Natural killer cell (primary cell): ENCODE data around the gene PHKB. TPM values are rescaled to one million over a fixed set of nuclear protein-coding genes. Genes with fewer than 3 reads are reported as not detected.
"Not testable (repeated sequence)": the region's sequence is repeated elsewhere in the genome, so short reads cannot be mapped to it uniquely, and the experiment has no call there.

Source experiments
- ATAC-seq, 3 donors: fragments of 150-1000 bp in 2 of 3; fragments of 200-7000 bp in 1 of 3; cut with Tn5 transposase; 1 replicate in 1 of 3; 2 replicates in 2 of 3; pipeline ENCODE4 v1.10.0; 2021; ENCODE audit warnings: mild to moderate bottlenecking in 2 of 3, moderate library complexity in 2 of 3
- DNase-seq, 2 donors: peaks; one replicate each; pipeline versions ENCODE4 v3.0.0 to v3.0.0-alpha.2; 2013 to 2021; ENCODE audit warnings: mixed read lengths in 1 of 2
- H3K27ac ChIP-seq: one replicate; pipeline ENCODE4 v1.5.1; 2013; ENCODE audit warnings: mild to moderate bottlenecking, low read length
- H3K27me3 ChIP-seq: one replicate; pipeline ENCODE4 v1.6.1; 2013; ENCODE audit warnings: low read length; ENCODE audit not compliant: control insufficient read depth, insufficient read depth
- H3K36me3 ChIP-seq: one replicate; pipeline ENCODE4 v1.6.1; 2013; ENCODE audit warnings: low read length; ENCODE audit not compliant: control insufficient read depth, insufficient read depth
- H3K4me1 ChIP-seq: one replicate; pipeline ENCODE4 v1.6.1; 2013; ENCODE audit warnings: low read length; ENCODE audit not compliant: control insufficient read depth, insufficient read depth
- H3K4me3 ChIP-seq: one replicate; pipeline ENCODE4 v1.5.1; 2013; ENCODE audit warnings: low read length
- H3K9me3 ChIP-seq: one replicate; pipeline ENCODE4 v1.6.1; 2013; ENCODE audit warnings: low read length; ENCODE audit not compliant: control insufficient read depth, insufficient read depth
- H3K27ac Mint-ChIP-seq, 2 donors: one replicate each; pipeline ENCODE4 v1.8.0; 2022; ENCODE audit warnings: mild to moderate bottlenecking in 2 of 2, mixed read lengths in 2 of 2, moderate library complexity in 1 of 2
- H3K27me3 Mint-ChIP-seq, 2 donors: one replicate each; pipeline ENCODE4 v1.8.0; 2022; ENCODE audit warnings: low read depth in 2 of 2, mixed read lengths in 2 of 2
- H3K36me3 Mint-ChIP-seq: one replicate; pipeline ENCODE4 v1.8.0; 2022; ENCODE audit warnings: mixed read lengths
- H3K4me1 Mint-ChIP-seq, 2 donors: one replicate each; pipeline ENCODE4 v1.8.0; 2022; ENCODE audit warnings: mixed read lengths in 2 of 2
- H3K4me3 Mint-ChIP-seq: one replicate; pipeline ENCODE4 v1.8.0; 2022; ENCODE audit warnings: mild to moderate bottlenecking, moderate library complexity, mixed read lengths
- H3K9me3 Mint-ChIP-seq, 2 donors: one replicate each; pipeline ENCODE4 v1.8.0; 2022; ENCODE audit warnings: mixed read lengths in 2 of 2
- WGBS: methylation state at CpG from one replicate; pipeline ENCODE4 v1.1.7; 2013; ENCODE audit warnings: missing lambda C conversion rate; ENCODE audit not compliant: insufficient coverage; 5-methylcytosine and 5-hydroxymethylcytosine counted together
- intact Hi-C: fragments of 100-400 bp; cut with micrococcal nuclease; formaldehyde crosslinking; loops from one replicate; pipeline ENCODE4 v1.14.2; 2022
- total RNA-seq, 4 donors: library from RNA; stranded (reverse); fragments of 120-200 nt in 1 of 4; gene quantifications; one replicate each; pipeline versions ENCODE4 v1.2.3 to v1.2.4, GENCODE V29; 2013 to 2022
- TF ChIP-seq, protein P1 (sequence below): fragments of 200-600 bp; IDR thresholded peaks from one replicate; pipeline ENCODE4 v1.8.0; 2022; ENCODE audit warnings: antibody characterized with exemption

PHKB gene
- total RNA-seq, 3 donors from 2014 or later (not counting 1 experiment from before 2014, with no cell fraction given), result 54.4 to 64.0 (median 58.5) TPM

GRCh38 chr16:47424846-47425245 lies 36.3 kb upstream of the PHKB start:
- H3K4me3 ChIP-seq, result no peak overlapping the region
- H3K27me3 Mint-ChIP-seq, result no peaks in the 10 kb centered on the region
- no peaks in the 10 kb centered on the region for H3K27me3 ChIP-seq
- no peak overlapping the region for H3K27ac ChIP-seq
- WGBS, result 98% methylated on average over 13 of the region's 13 CpGs
- H3K9me3 Mint-ChIP-seq, result no peaks in the 10 kb centered on the region
- H3K4me3 Mint-ChIP-seq, result no peak overlapping the region
- DNase-seq, result no peak
- intact Hi-C loops, result no loop called here
- no peaks in the 10 kb centered on the region for H3K4me1 ChIP-seq
- no peak overlapping the region for H3K27ac Mint-ChIP-seq
- no peak for ATAC-seq
- H3K4me1 Mint-ChIP-seq, result no peaks in the 10 kb centered on the region
- peaks cover 7% of the 10 kb centered on the region for H3K36me3 Mint-ChIP-seq
- H3K9me3 ChIP-seq, result no peaks in the 10 kb centered on the region
- TF ChIP-seq, protein P1, sequence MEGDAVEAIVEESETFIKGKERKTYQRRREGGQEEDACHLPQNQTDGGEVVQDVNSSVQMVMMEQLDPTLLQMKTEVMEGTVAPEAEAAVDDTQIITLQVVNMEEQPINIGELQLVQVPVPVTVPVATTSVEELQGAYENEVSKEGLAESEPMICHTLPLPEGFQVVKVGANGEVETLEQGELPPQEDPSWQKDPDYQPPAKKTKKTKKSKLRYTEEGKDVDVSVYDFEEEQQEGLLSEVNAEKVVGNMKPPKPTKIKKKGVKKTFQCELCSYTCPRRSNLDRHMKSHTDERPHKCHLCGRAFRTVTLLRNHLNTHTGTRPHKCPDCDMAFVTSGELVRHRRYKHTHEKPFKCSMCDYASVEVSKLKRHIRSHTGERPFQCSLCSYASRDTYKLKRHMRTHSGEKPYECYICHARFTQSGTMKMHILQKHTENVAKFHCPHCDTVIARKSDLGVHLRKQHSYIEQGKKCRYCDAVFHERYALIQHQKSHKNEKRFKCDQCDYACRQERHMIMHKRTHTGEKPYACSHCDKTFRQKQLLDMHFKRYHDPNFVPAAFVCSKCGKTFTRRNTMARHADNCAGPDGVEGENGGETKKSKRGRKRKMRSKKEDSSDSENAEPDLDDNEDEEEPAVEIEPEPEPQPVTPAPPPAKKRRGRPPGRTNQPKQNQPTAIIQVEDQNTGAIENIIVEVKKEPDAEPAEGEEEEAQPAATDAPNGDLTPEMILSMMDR, result no peak
- peaks cover 28% of the 10 kb centered on the region for H3K36me3 ChIP-seq

- Mint-ChIP-seq H3K4me1 (peaks cover 2 to 3% of the 10 kb centered on the region in 2 donors), H3K27ac (no peak overlapping the region), H3K36me3 (peaks cover 7% of the 10 kb centered on the region), H3K9me3 (no peaks in the 10 kb centered on the region), H3K27me3 (no peaks in the 10 kb centered on the region), H3K4me3 (no peak overlapping the region)
- TF ChIP-seq, protein P1, result no peak
- Histone ChIP-seq H3K27ac (no peak overlapping the region), H3K9me3 (no peaks in the 10 kb centered on the region), H3K27me3 (no peaks in the 10 kb centered on the region), H3K36me3 (peaks cover 28% of the 10 kb centered on the region), H3K4me1 (no peaks in the 10 kb centered on the region), H3K4me3 (no peak overlapping the region)
- DNase-seq (no peak), ATAC-seq (no peak)
- WGBS, result 96% methylated on average over 1 of the region's 1 CpG
- intact Hi-C loops, result no loop called here
Measured at GRCh38 chr16:47426806-47427205, 34.3 kb upstream of the PHKB start.

- Mint-ChIP-seq H3K9me3 (no peaks in the 10 kb centered on the region), H3K4me3 (no peak overlapping the region), H3K4me1 (peaks cover 15 to 20% of the 10 kb centered on the region in 2 donors), H3K27me3 (no peaks in the 10 kb centered on the region), H3K36me3 (no peaks in the 10 kb centered on the region), H3K27ac (no peak overlapping the region)
- Histone ChIP-seq H3K27me3 (no peaks in the 10 kb centered on the region), H3K36me3 (peaks cover 12% of the 10 kb centered on the region), H3K27ac (no peak overlapping the region), H3K4me1 (no peaks in the 10 kb centered on the region), H3K4me3 (no peak overlapping the region), H3K9me3 (no peaks in the 10 kb centered on the region)
- intact Hi-C loops, result no loop called here
- ATAC-seq (no peak), DNase-seq (no peak)
- 81% methylated on average over 3 of the region's 3 CpGs for WGBS
- TF ChIP-seq, protein P1, result no peak
Measured at GRCh38 chr16:47431960-47432359, 29.2 kb upstream of the PHKB start.

DNA sequence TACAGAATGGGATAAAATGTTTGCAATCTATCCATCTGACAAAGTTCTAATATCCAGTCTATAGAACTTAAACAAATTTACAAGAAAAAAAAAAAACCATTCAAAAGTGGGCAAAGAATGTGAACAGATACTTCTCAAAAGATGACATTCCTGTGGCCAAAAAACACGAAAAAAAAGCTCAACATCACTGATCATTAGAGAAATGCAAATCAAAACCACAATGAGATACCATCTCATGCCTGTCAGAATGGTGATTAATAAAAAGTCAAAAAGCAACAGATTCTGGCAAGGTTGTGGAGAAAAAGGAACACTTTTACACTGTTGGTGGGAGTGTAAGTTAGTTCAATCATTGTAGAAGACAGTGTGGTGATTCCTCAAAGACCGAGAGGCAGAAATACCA lies 26.9 kb upstream of the PHKB start:
- H3K36me3 Mint-ChIP-seq, intact Hi-C loops, H3K27me3 ChIP-seq, H3K36me3 ChIP-seq, ATAC-seq, DNase-seq, H3K27me3 Mint-ChIP-seq, H3K9me3 Mint-ChIP-seq, H3K27ac ChIP-seq, H3K9me3 ChIP-seq, H3K4me1 ChIP-seq, H3K27ac Mint-ChIP-seq, H3K4me3 Mint-ChIP-seq, H3K4me3 ChIP-seq: not testable (repeated sequence)
- H3K4me1 Mint-ChIP-seq, result peaks cover 20 to 23% of the 10 kb centered on the region in 2 donors
- WGBS, result 67% methylated on average over 2 of the region's 2 CpGs

DNA sequence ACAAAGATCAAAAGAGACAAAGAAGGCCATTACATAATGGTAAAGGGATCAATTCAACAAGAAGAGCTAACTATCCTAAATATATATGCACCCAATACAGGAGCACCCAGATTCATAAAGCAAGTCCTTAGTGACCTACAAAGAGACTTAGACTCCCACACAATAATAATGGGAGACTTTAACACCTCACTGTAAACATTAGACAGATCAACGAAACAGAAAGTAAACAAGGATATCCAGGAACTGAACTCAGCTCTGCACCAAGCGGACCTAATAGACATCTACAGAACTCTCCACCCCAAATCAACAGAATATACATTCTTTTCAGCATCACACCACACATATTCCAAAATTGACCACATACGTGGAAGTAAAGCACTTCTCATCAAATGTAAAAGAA lies 21.1 kb upstream of the PHKB start:
- intact Hi-C loops, H3K9me3 Mint-ChIP-seq, H3K27me3 ChIP-seq, H3K4me1 ChIP-seq, H3K9me3 ChIP-seq, H3K27me3 Mint-ChIP-seq, H3K4me3 Mint-ChIP-seq, H3K27ac ChIP-seq, ATAC-seq, H3K27ac Mint-ChIP-seq, H3K36me3 ChIP-seq, H3K4me3 ChIP-seq, DNase-seq, H3K36me3 Mint-ChIP-seq: not testable (repeated sequence)
- H3K4me1 Mint-ChIP-seq, result peaks cover 6 to 31% of the 10 kb centered on the region in 2 donors
- WGBS, result 78% methylated on average over 3 of the region's 3 CpGs

- not testable (repeated sequence) for H3K4me1 ChIP-seq, H3K36me3 Mint-ChIP-seq, ATAC-seq
Measured at GRCh38 chr16:47442884-47443283, 18.2 kb upstream of the PHKB start.

More at GRCh38 chr16:47442884-47443283, 18.2 kb upstream of the PHKB start:
- H3K4me3 ChIP-seq, H3K4me3 Mint-ChIP-seq, H3K27me3 ChIP-seq, H3K9me3 Mint-ChIP-seq, H3K36me3 ChIP-seq, H3K27ac ChIP-seq, H3K27me3 Mint-ChIP-seq, H3K27ac Mint-ChIP-seq, DNase-seq, intact Hi-C loops, H3K9me3 ChIP-seq: not testable (repeated sequence)
- H3K4me1 Mint-ChIP-seq, result peaks cover 6 to 36% of the 10 kb centered on the region in 2 donors
